ENCODE results near the gene CCDC184. TPM values are rescaled to one million over a fixed set of nuclear protein-coding genes. Genes with fewer than 3 reads are reported as not detected.
"Not testable (repeated sequence)": the region's sequence is repeated elsewhere in the genome, so short reads cannot be mapped to it uniquely, and the experiment has no call there.

Gene CCDC184
- total and polyA plus RNA-seq, 4 donors = 15.3 to 121 (median 68.4) TPM

DNA sequence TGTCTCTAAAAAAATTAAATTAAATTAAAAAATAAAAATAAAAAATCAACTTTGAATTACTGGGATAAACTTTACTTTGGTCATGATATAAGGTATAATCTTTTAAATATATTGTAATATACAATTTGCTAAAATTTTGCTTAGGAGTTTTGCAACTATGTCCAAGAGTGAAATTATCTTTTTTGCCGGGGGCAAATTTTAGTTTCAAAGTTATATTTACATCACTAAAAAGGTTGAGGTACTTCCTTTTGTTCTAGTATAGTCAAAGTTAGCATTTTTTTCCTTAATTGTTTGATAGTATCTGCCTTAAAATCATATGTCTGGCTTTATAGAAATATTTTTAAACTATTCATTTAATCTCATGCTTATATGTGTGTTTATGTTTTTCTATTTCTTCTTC is 37.3 kb downstream of the CCDC184 start:
- H3K36me3 ChIP-seq (ENCODE audit: control insufficient read depth, insufficient read depth, low read length) = no peaks in the 10 kb centered on the region

DNA sequence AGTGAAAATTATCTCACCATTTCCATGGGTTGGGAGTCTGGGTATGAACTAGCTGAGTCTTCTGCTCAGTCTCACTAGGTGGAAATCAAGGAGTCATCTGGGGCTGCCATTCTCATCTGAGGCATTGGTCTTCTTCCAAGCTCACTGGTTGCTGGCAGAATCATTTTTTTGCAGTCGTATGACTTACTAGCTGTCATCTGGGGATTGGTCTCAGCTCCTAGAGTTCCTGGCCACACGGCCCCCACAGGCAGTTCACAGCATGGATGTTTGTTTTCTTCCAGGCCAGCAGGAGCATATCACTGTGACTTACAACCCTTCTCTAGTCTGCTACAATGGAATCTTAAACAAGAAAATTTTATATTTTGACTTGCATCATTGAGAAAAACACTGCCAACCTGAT is 38.2 kb downstream of the CCDC184 start:
- H3K27ac ChIP-seq (ENCODE audit: low read depth, low read length) = no peak overlapping the region
- H3K27me3 ChIP-seq (ENCODE audit: control insufficient read depth, insufficient read depth, low read length) = no peaks in the 10 kb centered on the region
- DNase-seq (ENCODE audit: low read depth in 4 of 6, low spot score in 6 of 6) = no peak
- H3K4me3 ChIP-seq (ENCODE audit: low read depth, low read length) = no peak overlapping the region
- H3K36me3 ChIP-seq (ENCODE audit: control insufficient read depth, insufficient read depth, low read length) = no peaks in the 10 kb centered on the region
- no peaks in the 10 kb centered on the region for H3K4me1 ChIP-seq (ENCODE audit: control insufficient read depth, insufficient read depth, low read length)
- 36% methylated on average over 2 of the region's 2 CpGs for WGBS (ENCODE audit: insufficient coverage)
- H3K9me3 ChIP-seq (ENCODE audit: control insufficient read depth, insufficient read depth, low read length) = no peaks in the 10 kb centered on the region

More for the DNA sequence above, 37.3 kb downstream of the CCDC184 start:
- no peak overlapping the region for H3K27ac ChIP-seq (ENCODE audit: low read depth, low read length)
- H3K27me3 ChIP-seq (ENCODE audit: control insufficient read depth, insufficient read depth, low read length) = no peaks in the 10 kb centered on the region
- no CpG with 5 or more reads among the region's 1 CpG for whole genome bisulfite sequencing (ENCODE audit: insufficient coverage)
- DNase-seq (ENCODE audit: low read depth in 4 of 6, low spot score in 6 of 6) = no peak
- H3K4me3 ChIP-seq (ENCODE audit: low read depth, low read length) = no peak overlapping the region
- no peaks in the 10 kb centered on the region for H3K4me1 ChIP-seq (ENCODE audit: control insufficient read depth, insufficient read depth, low read length)
- H3K9me3 ChIP-seq (ENCODE audit: control insufficient read depth, insufficient read depth, low read length) = no peaks in the 10 kb centered on the region

DNA sequence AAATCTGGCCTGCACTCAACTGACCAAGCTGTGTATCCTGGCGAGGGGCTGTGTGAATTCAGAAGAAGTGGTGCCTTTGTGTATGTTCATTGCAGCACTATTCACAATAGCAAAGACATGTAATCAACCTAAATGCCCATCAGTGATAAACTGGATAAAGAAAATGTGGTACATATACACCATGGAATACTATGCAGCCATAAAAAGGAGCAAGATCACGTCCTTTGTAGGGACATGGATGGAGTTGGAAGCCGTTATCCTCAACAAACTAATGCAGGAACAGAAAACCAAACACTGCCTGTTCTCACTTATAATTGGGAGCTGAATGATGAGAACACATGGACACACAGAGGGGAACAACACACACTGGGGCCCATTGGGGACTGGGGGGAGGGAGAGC is 41.1 kb downstream of the CCDC184 start:
- no CpG with 5 or more reads among the region's 3 CpGs for WGBS (ENCODE audit: insufficient coverage)

DNA sequence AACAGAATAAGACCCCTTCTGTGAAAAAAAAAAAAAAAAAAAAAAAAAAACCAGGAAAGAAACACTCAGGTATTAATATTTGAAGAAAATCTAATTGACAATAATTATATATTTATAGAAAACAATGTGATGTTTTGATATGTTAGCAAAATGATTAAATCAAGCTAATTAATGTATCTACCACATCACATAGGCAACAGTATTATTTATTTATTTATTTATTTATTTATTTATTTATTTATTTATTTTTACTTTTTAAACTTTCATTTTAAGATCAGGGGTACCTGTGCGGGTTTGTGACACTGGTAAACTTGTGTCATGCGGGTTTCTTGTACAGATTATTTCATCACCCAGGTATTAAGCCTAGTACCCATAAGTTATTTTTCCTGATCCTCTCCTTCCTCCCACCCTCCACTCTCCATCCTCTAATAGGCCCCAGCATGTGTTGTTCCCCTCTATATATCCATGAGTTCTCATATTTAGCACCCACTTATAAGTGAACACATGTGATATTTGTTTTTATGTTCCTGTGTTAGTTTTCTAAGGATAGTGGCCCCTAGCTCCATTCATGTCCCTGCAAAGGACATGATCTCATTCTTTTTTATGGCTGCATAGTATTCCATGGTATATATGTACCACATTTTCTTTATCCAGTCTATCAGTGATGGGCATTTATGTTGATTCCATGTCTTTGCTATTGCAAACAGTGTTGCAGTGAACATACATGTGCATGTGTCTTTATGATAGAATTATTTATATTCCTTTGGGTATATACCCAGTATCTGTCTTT is 47.9 kb downstream of the CCDC184 start:
- 95% methylated on average over 2 of the region's 2 CpGs for WGBS (ENCODE audit: insufficient coverage)
- not testable (repeated sequence) for DNase-seq (ENCODE audit: low read depth in 4 of 6, low spot score in 6 of 6)

More for the DNA sequence above, 41.1 kb downstream of the CCDC184 start:
- not testable (repeated sequence) for H3K9me3 ChIP-seq (ENCODE audit: control insufficient read depth, insufficient read depth, low read length); H3K4me3 ChIP-seq (ENCODE audit: low read depth, low read length); H3K4me1 ChIP-seq (ENCODE audit: control insufficient read depth, insufficient read depth, low read length); DNase-seq (ENCODE audit: low read depth in 4 of 6, low spot score in 6 of 6); H3K36me3 ChIP-seq (ENCODE audit: control insufficient read depth, insufficient read depth, low read length); H3K27me3 ChIP-seq (ENCODE audit: control insufficient read depth, insufficient read depth, low read length); H3K27ac ChIP-seq (ENCODE audit: low read depth, low read length)

More for the DNA sequence above, 47.9 kb downstream of the CCDC184 start:
- H3K9me3 ChIP-seq (ENCODE audit: control insufficient read depth, insufficient read depth, low read length); H3K27me3 ChIP-seq (ENCODE audit: control insufficient read depth, insufficient read depth, low read length); H3K4me1 ChIP-seq (ENCODE audit: control insufficient read depth, insufficient read depth, low read length); H3K36me3 ChIP-seq (ENCODE audit: control insufficient read depth, insufficient read depth, low read length); H3K27ac ChIP-seq (ENCODE audit: low read depth, low read length); H3K4me3 ChIP-seq (ENCODE audit: low read depth, low read length): not testable (repeated sequence)

Other genes starting within 250 kb of the CCDC184 start
- 100 to 1,000 TPM in 1 of 2 donors, 10 to 100 TPM in 1; 76.4 to 120 TPM for gene TMEM106C, start 220.0 kb upstream of the CCDC184 start, total RNA-seq
- 100 to 1,000 TPM in 1 of 2 donors, 10 to 100 TPM in 1; 90.2 to 113 TPM for gene TMEM106C, start 220.0 kb upstream of the CCDC184 start, polyA plus RNA-seq (ENCODE audit: insufficient read length in 2 of 2)
- 10 to 100 TPM; 26.7 to 56.7 TPM for gene COL2A1, start 179.2 kb upstream of the CCDC184 start, total RNA-seq
- gene COL2A1, start 179.2 kb upstream of the CCDC184 start, polyA plus RNA-seq (ENCODE audit: insufficient read length in 2 of 2) = 10 to 100 TPM in 1 of 2 donors, 1 to 10 TPM in 1; 7.1 to 27.5 TPM
- gene SENP1, start 77.6 kb upstream of the CCDC184 start, total RNA-seq = 10 to 100 TPM; 26.3 to 30.2 TPM
- 10 to 100 TPM; 12.3 to 13.6 TPM for gene SENP1, start 77.6 kb upstream of the CCDC184 start, polyA plus RNA-seq (ENCODE audit: insufficient read length in 2 of 2)
- 100 to 1,000 TPM; 105 to 120 TPM for gene PFKM, start 64.3 kb upstream of the CCDC184 start, total RNA-seq
- 100 to 1,000 TPM; 140 to 145 TPM for gene PFKM, start 64.3 kb upstream of the CCDC184 start, polyA plus RNA-seq (ENCODE audit: insufficient read length in 2 of 2)
- 10 to 100 TPM; 33.1 to 47.1 TPM for gene ASB8, start 26.1 kb upstream of the CCDC184 start, total RNA-seq
- 10 to 100 TPM; 44.9 to 55.3 TPM for gene ASB8, start 26.1 kb upstream of the CCDC184 start, polyA plus RNA-seq (ENCODE audit: insufficient read length in 2 of 2)
- not detected for gene OR10AD1, start 19.6 kb downstream of the CCDC184 start, total RNA-seq
- under 1 TPM in 1 of 2 donors, not detected in 1; 0.44 TPM for gene OR10AD1, start 19.6 kb downstream of the CCDC184 start, polyA plus RNA-seq (ENCODE audit: insufficient read length in 2 of 2)
- gene ZNF641, start 167.3 kb downstream of the CCDC184 start, total RNA-seq = 10 to 100 TPM; 32.9 to 35.8 TPM
- gene ZNF641, start 167.3 kb downstream of the CCDC184 start, polyA plus RNA-seq (ENCODE audit: insufficient read length in 2 of 2) = 10 to 100 TPM; 28.5 to 29.6 TPM